Measurements from ENCODE around the gene POPDC2. TPM values are rescaled to one million over a fixed set of nuclear protein-coding genes. Genes with fewer than 3 reads are reported as not detected.
A peak's percentile ranks its signal among the peaks of the same experiment; 100 is the strongest.
"Not testable (repeated sequence)": the region's sequence is repeated elsewhere in the genome, so short reads cannot be mapped to it uniquely, and the experiment has no call there.

POPDC2 gene
- 9.4 TPM for total RNA-seq (ENCODE audit: insufficient read depth, low replicate concordance)

GRCh38 chr3:119660474-119661440, at the start of gene POPDC2:
Gene POPDC2 (minus strand): TSS chr3:119660589. CDS start chr3:119660423, 166 bp downstream.
- DNase-seq (ENCODE audit: low spot score), result peak; percentile 57

DNA sequence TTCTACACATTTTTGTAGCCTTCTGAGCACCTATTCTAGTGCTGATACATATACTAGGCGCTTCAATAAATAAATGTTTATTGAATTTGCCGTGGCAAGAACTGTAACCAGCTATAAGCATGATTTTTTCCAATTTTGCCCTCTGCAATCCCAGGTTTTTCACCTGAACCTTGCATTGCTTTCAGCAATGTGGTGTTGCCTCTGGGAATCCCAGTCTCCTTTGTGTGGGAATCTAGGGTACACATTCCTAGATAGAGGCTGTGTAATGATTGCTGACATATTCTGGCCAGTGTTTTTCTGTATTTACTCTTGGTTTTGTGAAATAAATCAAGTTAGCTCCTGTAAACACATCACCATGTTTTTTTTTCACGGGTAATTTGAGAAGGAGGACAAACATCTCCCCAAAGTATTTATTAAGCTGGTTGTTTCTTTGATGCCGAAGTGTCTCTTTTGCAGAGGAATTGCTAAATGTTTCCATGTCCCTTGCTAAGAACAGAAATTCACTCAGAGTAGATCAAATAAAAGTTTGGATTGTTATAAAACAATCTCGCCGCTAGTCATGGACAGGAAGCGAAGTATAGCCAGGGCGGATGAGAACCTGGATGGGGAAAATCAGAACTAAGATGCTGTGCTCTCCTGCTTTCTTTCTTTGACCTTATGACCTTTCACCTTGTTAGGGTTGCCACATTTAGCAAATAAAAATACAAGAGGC, 43.6 kb upstream of the POPDC2 start:
- DNase-seq (ENCODE audit: low spot score), result no peak

- peak; percentile 97 for DNase-seq (ENCODE audit: low spot score)
Observed at GRCh38 chr3:119702530-119703527, 42.4 kb upstream of the POPDC2 start, which contains the start of gene CFAP91. Gene CFAP91 (plus strand): TSS chr3:119703022. CDS start chr3:119703099, 77 bp downstream.

- no peak for DNase-seq (ENCODE audit: low spot score)
Observed at GRCh38 chr3:119700920-119701734, 40.7 kb upstream of the POPDC2 start.

DNA sequence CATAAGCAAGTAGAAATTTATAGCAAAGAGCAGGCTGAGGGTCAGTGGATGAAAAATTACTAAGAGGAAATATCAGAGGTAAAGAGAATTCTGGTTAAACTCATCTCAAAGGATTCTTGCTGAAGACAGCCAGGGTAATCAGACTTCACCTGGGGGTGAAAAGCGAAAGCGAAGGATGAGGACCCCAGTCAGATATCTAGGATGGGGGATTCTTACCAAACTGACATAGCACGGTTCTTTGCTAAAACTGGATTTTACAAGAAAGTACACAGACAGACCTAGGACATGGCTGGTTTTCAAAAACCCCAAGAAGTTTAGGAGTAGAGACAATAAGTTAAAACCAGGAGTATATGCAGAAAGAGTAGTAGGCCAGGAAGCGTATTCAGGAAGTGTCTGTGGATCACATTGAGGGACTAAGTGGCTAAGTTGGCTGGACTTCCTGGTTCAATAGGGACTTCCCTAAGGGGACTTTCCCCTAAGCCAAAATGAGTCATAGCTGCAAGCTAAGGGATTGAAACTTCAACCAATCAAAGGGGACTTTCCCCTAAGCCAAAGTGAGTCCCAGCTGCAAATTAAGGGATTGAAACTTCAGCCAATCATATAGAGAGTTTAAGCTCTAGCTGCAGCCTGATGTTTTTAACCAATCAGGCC, 40.0 kb upstream of the POPDC2 start:
- DNase-seq (ENCODE audit: low spot score), result no peak

GRCh38 chr3:119697394-119697793, 37.0 kb upstream of the POPDC2 start:
- no peak for DNase-seq (ENCODE audit: low spot score)

DNA sequence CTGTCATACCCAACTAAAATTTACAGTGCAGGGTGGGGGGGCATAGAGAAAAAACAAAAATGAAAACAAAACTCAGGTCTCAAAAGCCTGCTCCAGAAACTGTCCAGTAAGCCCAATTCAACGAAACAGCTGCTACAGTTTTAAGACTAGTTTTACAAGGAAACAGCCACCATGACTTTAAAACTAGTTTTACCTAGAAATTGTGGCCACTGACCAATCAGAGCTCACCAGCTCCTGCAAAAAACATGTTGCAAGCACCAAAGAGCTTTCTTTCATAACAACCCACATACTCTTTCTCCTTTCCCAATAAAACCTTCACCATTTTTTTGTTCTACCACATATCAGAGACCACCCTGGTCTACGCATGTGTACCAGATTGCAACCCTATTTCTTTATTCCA, 35.1 kb upstream of the POPDC2 start:
- DNase-seq (ENCODE audit: low spot score), result no peak

DNA sequence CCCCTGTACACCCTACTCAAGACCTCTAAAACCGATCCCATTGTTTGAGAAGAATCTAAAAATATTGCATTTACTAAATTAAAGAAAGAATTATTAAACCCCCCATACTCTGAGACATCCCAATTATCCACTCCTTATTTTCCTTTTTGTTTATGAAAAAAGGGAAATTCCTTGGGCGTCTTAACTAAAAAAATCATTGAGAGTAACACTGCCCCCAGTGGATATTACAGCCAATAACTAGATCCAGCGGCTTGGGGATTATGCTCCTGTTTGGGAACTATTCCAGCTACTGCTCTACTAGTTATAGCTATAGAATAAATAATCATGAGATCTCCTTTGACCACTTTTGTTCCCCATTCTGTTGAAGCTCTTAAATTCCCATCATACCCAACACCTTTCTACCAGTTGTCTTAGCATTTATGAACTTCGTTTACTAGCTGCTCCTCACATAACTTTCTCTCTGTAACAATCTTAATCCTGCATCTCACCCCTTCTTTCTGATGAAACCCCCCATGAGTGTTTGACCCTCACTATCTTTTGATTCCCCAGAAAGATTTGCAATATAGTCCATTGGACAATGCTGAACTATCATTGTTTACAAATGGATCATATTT, 29.8 kb upstream of the POPDC2 start:
- DNase-seq (ENCODE audit: low spot score), result no peak

GRCh38 chr3:119683421-119683820, 23.0 kb upstream of the POPDC2 start:
- DNase-seq (ENCODE audit: low spot score), result no peak

DNA sequence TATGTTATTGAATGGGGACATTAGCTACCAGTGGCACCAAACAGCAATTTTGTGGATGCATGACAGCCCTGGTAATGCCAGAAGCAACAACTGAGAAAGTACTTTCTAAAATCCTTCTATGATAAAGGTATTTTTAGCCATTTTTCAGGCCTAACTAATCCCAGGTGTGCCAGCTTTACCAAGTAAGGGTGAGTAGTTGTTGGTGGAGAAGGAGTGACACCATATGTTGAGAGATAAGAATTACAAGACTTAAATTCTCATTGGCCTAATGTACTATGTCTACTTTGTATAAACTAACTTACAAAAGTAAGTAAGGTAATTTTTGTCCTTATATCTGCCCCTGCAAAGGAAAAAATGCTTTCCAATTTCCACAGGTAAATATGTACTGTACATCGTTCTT, 20.9 kb upstream of the POPDC2 start:
- DNase-seq (ENCODE audit: low spot score), result peak; percentile 38

DNA sequence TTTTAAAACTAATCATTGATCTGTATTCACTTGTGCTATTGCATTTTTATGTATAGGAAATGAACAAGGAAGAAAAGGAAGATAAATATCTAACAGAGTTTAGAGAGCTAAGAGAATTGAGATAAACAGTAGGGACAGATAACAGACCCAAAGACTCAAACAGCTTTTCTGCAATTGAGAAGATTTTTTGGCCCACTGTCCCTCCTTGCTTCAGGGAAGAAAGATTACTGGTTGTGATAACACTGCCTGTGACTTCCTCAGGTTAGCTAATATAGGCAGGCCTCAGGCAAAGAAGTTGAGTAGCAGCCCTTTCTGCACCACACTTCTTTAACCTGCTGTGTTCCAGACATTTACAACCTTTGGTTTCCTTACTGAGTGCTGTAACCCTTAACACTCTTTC, 19.5 kb upstream of the POPDC2 start:
- no peak for DNase-seq (ENCODE audit: low spot score)

GRCh38 chr3:119678209-119678608, 17.8 kb upstream of the POPDC2 start:
- not testable (repeated sequence) for DNase-seq (ENCODE audit: low spot score)

- DNase-seq (ENCODE audit: low spot score), result no peak
Observed at GRCh38 chr3:119677641-119677934, 17.2 kb upstream of the POPDC2 start.

- DNase-seq (ENCODE audit: low spot score), result peak; percentile 99
Observed at GRCh38 chr3:119676771-119677640, 16.6 kb upstream of the POPDC2 start, which contains the start of gene COX17. Gene COX17 (minus strand): TSS chr3:119677406. CDS start chr3:119677310, 96 bp downstream.

- no peak for DNase-seq (ENCODE audit: low spot score)
Observed at GRCh38 chr3:119676020-119676419, 15.6 kb upstream of the POPDC2 start.

GRCh38 chr3:119675188-119675874, 14.9 kb upstream of the POPDC2 start:
- DNase-seq (ENCODE audit: low spot score), result no peak

DNA sequence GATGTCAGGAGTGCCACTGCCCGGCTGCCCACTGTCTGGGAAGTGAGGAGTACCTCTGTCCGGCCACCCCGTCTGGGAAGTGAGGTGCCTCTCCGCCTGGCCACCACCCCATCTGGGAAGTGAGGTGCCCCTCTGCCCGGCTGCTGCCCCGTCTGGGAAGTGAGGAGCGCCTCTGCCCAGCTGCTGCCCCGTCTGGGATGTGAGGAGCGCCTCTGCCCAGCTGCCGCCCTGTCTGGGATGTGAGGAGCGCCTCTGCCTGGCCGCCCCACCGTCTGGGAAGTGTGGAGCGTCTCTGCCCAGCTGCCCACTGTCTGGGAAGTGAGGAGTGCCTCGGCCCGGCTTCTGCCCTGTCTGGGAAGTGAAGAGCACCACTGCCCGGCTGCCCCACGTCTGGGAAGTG, 13.5 kb upstream of the POPDC2 start:
- no peak for DNase-seq (ENCODE audit: low spot score)

DNA sequence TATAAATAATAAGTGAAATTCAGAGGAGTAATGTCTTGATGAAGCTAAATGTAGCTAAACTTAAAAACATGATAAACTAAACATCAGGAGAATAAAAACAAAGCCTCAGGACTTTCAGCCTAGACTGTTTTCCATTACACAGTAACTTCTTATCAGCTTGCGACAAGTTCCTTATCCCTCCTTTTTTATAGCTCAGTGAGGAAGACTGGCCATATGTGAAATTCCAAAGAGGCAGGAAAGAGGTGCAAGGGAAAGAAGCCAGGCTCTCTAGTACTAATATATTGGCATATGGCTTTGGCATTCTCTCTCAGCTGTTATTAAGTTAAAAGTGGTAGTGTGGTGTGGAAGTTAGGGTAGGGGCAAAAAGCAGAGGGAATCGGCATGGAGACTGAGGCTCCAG, 12.4 kb upstream of the POPDC2 start:
- peak; percentile 93 for DNase-seq (ENCODE audit: low spot score)
